Hematopoietic multipotent progenitor cell treated with erythropoietin and hydrocortisone succinate and interleukin-3 and kit ligand, for 6 days (in vitro differentiated cells): ENCODE measurements around the gene UPK3A.
"Not testable (repeated sequence)": the region's sequence is repeated elsewhere in the genome, so short reads cannot be mapped to it uniquely, and the experiment has no call there.

Experiments used
- DNase-seq: peaks from one replicate; pipeline ENCODE4 v3.0.0-alpha.2; 2015

Gene UPK3A

DNA sequence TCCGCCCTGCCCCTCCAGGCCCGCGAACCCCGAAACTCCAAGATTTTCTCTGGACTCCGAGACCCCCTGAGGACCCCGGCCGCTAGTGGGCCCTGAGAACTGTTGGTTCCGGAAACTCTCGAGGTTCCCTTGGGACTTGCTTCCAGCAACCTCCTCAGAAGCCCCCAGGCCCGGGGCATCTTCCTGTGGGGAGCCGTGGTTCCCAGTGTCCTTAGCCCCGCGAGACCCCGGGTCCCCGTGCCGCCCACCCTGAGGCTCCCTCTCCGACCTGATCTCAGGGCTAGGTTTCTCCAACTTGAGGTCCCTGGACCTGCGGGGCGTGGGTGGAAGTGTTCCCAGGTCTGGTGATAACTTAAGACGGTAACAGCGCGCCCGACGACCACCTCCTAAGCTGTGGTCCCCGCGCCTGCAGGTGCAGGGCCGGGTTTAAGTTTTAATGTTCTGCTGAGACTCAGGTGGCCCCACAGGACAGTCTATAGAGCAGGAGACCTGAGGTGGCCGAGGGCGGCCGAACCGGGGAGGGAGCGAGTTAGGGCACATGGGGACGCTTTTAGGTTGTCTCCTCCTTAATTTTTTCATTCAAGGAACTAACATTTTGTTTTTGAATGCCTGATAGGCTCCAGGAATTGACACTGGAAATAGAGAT, 25.7 kb downstream of the UPK3A start:
- peak; percentile 23 for DNase-seq

GRCh38 chr22:45310977-45311531, 26.3 kb downstream of the UPK3A start:
- DNase-seq: peak; percentile 22

- no peak for DNase-seq
Observed at GRCh38 chr22:45312415-45312814, 27.7 kb downstream of the UPK3A start.

DNA sequence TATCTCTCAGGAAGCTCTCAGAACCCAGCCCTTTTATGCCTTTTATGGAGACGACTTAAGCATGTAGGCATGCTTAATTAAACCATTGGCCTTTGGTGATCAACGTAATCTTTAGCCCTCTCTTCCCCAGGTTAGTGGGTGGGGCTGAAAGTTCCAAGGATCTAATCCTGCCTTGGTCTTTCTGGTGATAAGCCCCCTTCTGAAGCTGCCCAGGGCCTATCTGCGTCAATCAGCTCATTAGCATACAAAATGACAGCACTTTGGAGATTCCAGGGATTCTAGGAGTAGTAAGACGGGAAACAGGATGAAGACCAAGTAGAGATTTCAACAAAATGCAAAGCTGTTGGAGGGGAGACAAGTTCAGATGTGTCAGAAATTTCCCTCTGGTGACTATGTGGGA, 28.1 kb downstream of the UPK3A start:
- peak; percentile 39 for DNase-seq

DNA sequence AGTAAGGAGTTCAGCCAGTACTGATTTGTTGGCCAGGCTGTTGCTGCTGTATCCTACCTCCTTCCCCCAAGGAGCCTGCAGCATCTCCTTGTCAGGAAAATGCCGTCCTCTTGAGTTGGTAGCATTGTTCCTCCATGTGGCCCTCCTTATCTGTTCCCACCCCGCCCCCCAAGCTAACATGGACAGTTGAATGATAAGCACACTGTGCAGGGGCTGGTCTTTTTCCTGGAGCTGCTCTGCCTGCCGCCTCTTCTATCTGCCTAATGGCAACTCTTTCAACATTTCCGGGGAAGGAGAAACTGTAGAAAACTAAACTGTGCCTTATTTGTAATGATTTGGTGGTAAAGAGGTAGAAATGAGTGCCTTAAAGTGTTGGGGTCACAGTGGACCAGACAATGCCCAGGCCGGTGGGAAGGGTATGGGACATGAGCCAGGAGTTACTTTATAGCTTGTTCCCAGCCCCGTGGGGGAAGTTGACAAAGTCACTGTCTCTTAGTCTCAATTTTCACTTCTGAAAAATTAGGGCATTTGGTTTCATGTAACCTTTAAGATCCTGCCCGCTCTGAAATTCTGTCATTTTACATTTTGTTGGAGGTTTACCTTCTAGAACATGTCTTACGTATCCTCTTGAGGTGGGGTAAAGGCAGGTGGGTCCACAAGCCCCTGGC, 29.4 kb downstream of the UPK3A start:
- peak; percentile 96 for DNase-seq

GRCh38 chr22:45314786-45315185, 30.0 kb downstream of the UPK3A start:
- peak; percentile 81 for DNase-seq

- DNase-seq: no peak
Observed at GRCh38 chr22:45316796-45317526, 32.2 kb downstream of the UPK3A start.

GRCh38 chr22:45317551-45318167, 32.9 kb downstream of the UPK3A start:
- no peak for DNase-seq

DNA sequence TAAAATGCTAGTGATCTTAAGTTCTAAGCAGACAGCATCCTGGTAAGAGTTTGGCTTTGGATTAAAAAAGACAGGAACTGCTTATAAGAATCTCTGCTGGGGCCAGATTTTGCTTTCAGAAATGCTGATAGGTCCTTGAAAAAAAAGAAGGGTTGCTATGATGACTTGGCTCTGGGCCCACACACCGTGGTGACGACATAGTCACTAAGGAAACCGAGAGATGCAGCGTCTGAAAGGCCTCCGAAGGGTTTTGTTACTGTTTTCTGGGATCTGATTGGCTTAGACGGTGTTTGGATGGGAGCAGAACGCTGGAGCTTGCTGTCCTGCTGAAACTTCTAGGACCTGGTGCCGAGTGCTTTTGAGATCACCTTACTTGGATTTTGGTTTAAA, 33.4 kb downstream of the UPK3A start:
- DNase-seq: peak; percentile 68

DNA sequence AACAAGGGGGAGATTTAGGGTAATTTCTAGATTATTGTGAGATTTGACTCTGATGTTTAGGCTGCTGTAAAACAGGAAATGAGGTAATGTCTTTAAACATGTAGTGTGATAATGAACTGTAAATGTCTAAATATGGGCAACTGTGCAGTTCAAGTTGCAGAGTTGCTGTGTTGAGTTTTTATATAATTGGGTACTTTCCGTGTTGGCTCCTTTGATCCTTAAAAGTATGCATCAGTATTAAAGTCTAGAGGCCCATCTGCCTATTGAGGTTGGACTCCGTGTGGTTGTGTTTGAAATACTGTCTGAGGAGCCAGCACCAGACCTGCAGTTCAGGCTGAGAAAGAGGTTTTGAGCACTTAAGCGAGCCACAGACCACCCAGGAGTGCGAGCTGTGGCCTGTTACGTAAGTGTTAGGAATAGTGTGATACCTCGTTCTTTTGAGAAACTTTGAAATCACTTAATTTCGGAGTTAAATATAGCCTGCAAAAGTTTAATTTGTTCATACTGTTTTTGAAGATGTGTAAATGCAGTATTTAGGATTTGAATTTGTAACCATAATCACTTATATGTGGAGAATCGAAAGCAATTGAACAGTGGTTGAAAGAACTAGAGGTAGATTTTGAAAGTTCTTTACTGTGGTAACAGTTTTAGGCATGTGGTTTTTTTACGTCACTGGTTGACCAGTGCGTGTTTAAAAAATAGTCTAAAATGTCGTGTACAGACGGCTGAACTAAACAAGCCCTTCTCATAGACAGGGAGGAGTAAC, 34.0 kb downstream of the UPK3A start:
- DNase-seq: no peak

DNA sequence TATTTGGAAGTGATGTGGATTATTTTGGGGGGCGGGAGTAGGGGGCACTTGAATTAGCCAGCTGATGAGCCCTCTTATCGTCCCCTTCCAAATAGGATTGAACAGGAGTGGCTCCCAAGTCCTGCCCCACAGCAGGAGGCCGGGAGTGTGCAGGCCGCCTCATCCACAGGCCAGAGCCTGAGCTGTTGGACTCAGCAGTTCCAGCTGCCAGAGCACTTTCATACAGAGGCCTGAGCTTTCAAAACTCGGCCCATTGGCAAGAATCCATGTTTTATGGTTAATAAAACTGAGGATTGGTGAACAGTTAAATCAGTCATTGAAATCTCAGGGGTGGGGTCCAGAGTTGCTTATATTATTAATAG, 34.6 kb downstream of the UPK3A start:
- no peak for DNase-seq

- no peak for DNase-seq
Observed at GRCh38 chr22:45320357-45320976, 35.7 kb downstream of the UPK3A start.

- no peak for DNase-seq
Observed at GRCh38 chr22:45321827-45322226, 37.1 kb downstream of the UPK3A start.

DNA sequence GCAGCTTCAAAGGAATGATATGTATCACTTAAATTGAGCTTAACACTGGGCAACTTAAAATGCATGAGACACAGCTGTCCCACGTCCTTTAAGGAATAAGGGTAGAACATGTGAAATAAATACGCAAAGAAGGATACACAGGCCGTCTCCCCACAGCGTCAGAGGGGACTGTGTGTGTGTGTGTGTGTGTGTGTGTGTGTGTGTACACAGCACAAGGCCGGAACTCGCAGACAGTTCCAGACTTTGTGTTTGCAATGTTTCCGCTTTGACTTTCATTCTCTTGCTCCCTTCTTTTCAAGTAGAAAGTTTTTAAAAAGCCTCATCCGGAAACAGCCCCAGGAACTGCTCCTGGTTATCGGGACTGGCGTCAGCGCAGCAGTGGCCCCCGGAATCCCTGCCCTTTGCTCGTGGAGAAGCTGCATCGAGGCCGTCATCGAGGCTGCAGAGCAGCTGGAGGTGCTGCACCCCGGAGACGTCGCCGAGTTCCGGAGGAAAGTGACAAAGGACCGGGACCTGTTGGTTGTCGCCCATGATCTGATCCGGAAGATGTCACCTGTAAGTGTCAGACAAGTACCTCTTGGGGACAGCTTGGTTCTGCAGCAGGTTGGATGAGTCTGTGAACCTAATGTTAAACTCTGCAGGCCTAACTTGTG, 38.2 kb downstream of the UPK3A start:
- DNase-seq: no peak

- no peak for DNase-seq
Observed at GRCh38 chr22:45323695-45324094, 38.9 kb downstream of the UPK3A start.

DNA sequence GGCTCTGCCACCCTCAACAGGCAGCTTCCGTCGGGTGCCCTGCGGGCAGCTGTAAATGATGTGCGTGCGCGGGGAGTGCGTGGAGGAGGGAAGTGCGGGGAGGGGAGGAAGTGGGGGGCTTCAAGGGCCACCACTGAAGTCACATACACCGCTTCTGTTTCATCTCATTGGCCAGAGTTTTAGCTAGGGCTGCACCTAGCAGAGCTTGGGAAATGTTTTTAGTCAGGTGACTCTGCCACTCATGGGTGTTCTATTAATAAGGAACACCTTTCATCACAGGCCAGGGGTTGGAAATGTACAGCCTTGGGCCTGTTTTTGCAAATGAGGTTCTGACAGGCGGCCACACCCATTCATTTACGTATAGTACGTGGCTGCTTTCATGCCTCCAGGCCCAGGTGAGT, 39.6 kb downstream of the UPK3A start:
- no peak for DNase-seq

DNA sequence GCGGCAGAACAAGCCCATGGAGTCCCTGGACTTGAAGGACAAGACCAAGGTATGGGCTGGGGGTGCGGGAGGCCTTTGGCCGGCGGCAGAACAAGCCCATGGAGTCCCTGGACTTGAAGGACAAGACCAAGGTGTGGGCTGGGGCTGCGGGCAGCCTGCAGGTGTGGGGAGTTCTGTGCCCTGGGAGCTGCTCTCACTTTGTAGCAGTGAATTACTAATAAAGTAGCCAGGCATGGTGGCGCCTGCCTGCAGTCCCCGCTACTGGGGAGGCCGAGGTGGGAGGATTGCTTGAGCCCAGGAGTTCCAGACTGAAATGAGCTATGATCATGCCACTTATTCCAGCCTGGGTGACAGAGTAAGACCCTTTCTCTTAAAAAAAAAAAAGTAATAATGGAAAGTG, 43.5 kb downstream of the UPK3A start:
- DNase-seq: not testable (repeated sequence)

- peak; percentile 53 for DNase-seq
Observed at GRCh38 chr22:45328822-45329529, 44.2 kb downstream of the UPK3A start.

DNA sequence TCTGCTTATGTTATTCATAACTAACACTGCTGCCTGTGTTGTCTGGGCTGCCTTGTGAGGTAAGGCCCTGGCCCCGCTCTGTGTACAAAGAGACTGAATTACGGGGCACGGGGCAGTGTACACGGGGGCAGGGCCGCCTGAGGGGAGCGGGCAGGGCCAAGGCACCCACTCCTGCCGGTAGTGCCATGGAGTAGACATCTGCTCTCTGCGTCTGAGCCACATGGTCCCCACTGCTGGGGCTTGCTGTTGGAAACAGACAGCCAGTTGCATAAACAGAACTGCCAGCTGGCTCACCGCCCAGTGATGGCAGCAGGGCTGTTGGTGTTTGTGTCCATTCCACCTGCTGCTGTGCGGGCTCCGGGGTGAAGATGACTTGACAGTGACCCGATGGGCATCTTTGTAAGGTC, 44.8 kb downstream of the UPK3A start:
- DNase-seq: no peak

GRCh38 chr22:45330548-45330947, 45.8 kb downstream of the UPK3A start:
- DNase-seq: no peak

DNA sequence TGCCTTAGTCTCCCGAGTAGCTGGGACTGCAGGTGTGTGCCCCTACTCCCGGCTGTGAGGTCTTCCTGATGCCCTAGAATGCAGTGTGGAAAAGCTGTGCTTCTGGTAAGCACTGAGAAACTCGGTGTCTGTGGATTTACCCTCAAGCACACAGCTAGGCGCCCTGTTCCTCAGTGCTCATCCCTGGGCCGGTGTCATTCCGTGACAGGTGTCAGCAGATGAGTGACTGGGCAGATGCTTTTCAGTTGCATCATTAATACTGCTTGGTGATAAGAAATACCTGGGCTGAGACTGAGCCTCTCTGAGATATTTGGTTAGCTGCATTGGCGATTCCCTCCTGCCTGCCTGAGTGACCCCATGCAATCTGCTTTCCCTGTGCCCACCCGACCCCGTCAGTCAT, 46.7 kb downstream of the UPK3A start:
- DNase-seq: no peak
